H1 (cell line): ENCODE data around the gene SEZ6L. TPM values are rescaled to one million over a fixed set of nuclear protein-coding genes. Genes with fewer than 3 reads are reported as not detected.

Experiments
- CTCF ChIA-PET: fragments of 300-600 bp; sonication (Branson Sonifier 250); formaldehyde crosslinking; loops from one replicate; lab custom pipeline; 2021; ENCODE audit not compliant: partially characterized antibody; lab: Charles Lee
- POLR2A ChIA-PET: fragments of 300-600 bp; sonication (Branson Sonifier 250); formaldehyde crosslinking; loops from one replicate; lab custom pipeline; 2021; ENCODE audit warnings: inconsistent platforms; ENCODE audit not compliant: partially characterized antibody; lab: Charles Lee
- DNase-seq, 2 experiments: peaks; one replicate each; pipeline versions ENCODE4 v3.0.0 to v3.0.0-alpha.2; 2010 to 2022; ENCODE audit warnings: low spot score in 2 of 2, low read depth in 1 of 2, mixed read lengths in 1 of 2
- FAIRE-seq: peaks from 2 replicates; lab custom pipeline; 2011; peaks lifted over from hg19 to GRCh38; lab: Jason Lieb, UNC
- H2AFZ ChIP-seq: 2 replicates; pipeline ENCODE4 v1.8.1; 2012; ENCODE audit warnings: low read length, inconsistent platforms
- H2AK5ac ChIP-seq: 2 replicates; pipeline ENCODE4 v1.6.1; 2013; ENCODE audit warnings: low read depth, low read length
- H2BK120ac ChIP-seq: replicated peaks from 2 replicates; pipeline ENCODE3; 2013; ENCODE audit warnings: low read depth, low read length, inconsistent platforms
- H2BK12ac ChIP-seq: 2 replicates; pipeline ENCODE4 v1.6.1; 2013; ENCODE audit warnings: low read depth, low read length
- H2BK15ac ChIP-seq: 2 replicates; pipeline ENCODE4 v1.6.1; 2013; ENCODE audit warnings: low read length
- H2BK20ac ChIP-seq: 2 replicates; pipeline ENCODE4 v1.6.1; 2013; ENCODE audit warnings: low read length
- H2BK5ac ChIP-seq: 2 replicates; pipeline ENCODE4 v1.6.1; 2013; ENCODE audit warnings: low read depth, low read length
- H3K14ac ChIP-seq: 2 replicates; pipeline ENCODE4 v1.6.1; 2013; ENCODE audit warnings: inconsistent platforms; ENCODE audit not compliant: insufficient read length
- H3K18ac ChIP-seq: 2 replicates; pipeline ENCODE4 v1.6.1; 2013; ENCODE audit warnings: low read length; ENCODE audit errors: extremely low read depth
- H3K23ac ChIP-seq: 2 replicates; pipeline ENCODE4 v1.6.1; 2013; ENCODE audit warnings: inconsistent platforms; ENCODE audit not compliant: insufficient read length
- H3K23me2 ChIP-seq: 2 replicates; pipeline ENCODE4 v1.6.1; 2013; ENCODE audit warnings: low read depth, low read length
- H3K27ac ChIP-seq: 2 replicates; pipeline ENCODE4 v1.6.1; 2011; ENCODE audit warnings: low read depth, low read length, inconsistent platforms
- H3K27me3 ChIP-seq, 4 experiments: replicated peaks in 1 of 4; 1 replicate in 1 of 4; 2 replicates in 3 of 4; pipeline versions ENCODE4 v1.6.1 to v1.8.1; 2011 to 2013; ENCODE audit warnings: low read length in 3 of 4, mild to moderate bottlenecking in 3 of 4, inconsistent platforms in 2 of 4, mixed read lengths in 2 of 4, moderate library complexity in 1 of 4; ENCODE audit not compliant: control insufficient read depth in 3 of 4, insufficient read depth in 3 of 4; ENCODE audit errors: extremely low read depth in 1 of 4
- H3K36me3 ChIP-seq, 4 experiments: 2 replicates each; pipeline versions ENCODE4 v1.6.1 to v1.8.1; 2011 to 2013; ENCODE audit warnings: mild to moderate bottlenecking in 4 of 4, low read length in 3 of 4, moderate library complexity in 2 of 4, control low read depth in 1 of 4, inconsistent platforms in 1 of 4; ENCODE audit not compliant: insufficient read depth in 4 of 4, control insufficient read depth in 2 of 4
- H3K4ac ChIP-seq: replicated peaks from 2 replicates; pipeline ENCODE3; 2013; ENCODE audit warnings: low read length, low read depth, mixed read lengths, inconsistent platforms; ENCODE audit not compliant: insufficient read length
- H3K4me1 ChIP-seq, 4 experiments: replicated peaks in 1 of 4; 1 replicate in 1 of 4; 2 replicates in 3 of 4; pipeline versions ENCODE4 v1.6.1 to v1.8.1; 2011 to 2013; ENCODE audit warnings: low read length in 3 of 4, inconsistent platforms in 2 of 4, mixed read lengths in 1 of 4; ENCODE audit not compliant: insufficient read depth in 4 of 4, control insufficient read depth in 3 of 4
- H3K4me2 ChIP-seq, 2 experiments: 2 replicates each; pipeline versions ENCODE4 v1.6.1 to v1.8.1; 2011 to 2013; ENCODE audit warnings: low read depth in 2 of 2, low read length in 2 of 2, control low read depth in 1 of 2, inconsistent platforms in 1 of 2, mild to moderate bottlenecking in 1 of 2; ENCODE audit not compliant: insufficient read depth in 1 of 2
- H3K4me3 ChIP-seq, 4 experiments: fragments of 200-600, 300-600 bp in 1 of 4; sonication (generic), shearing (Covaris generic), sonication (Bioruptor Twin) in 1 of 4; 2 replicates each; pipeline versions ENCODE4 v1.5.1 to v1.8.1; 2011 to 2016; ENCODE audit warnings: low read length in 4 of 4, low read depth in 3 of 4, control low read depth in 2 of 4, inconsistent platforms in 2 of 4, mild to moderate bottlenecking in 2 of 4, mixed read lengths in 1 of 4, moderate library complexity in 1 of 4; ENCODE audit not compliant: insufficient read depth in 2 of 4; ENCODE audit errors: extremely low read depth in 1 of 4
- H3K56ac ChIP-seq: replicated peaks from 2 replicates; pipeline ENCODE3; 2013; ENCODE audit warnings: low read depth, mild to moderate bottlenecking, mixed read lengths, low read length, inconsistent platforms; ENCODE audit not compliant: insufficient read length
- H3K79me1 ChIP-seq: 2 replicates; pipeline ENCODE4 v1.6.1; 2013; ENCODE audit warnings: low read depth, low read length, control low read depth
- H3K79me2 ChIP-seq, 2 experiments: 2 replicates each; pipeline versions ENCODE4 v1.6.1 to v1.8.1; 2012 to 2013; ENCODE audit warnings: low read length in 2 of 2, mild to moderate bottlenecking in 2 of 2, inconsistent platforms in 1 of 2; ENCODE audit not compliant: insufficient read depth in 2 of 2, control insufficient read depth in 1 of 2
- H3K9ac ChIP-seq, 4 experiments: replicated peaks in 1 of 4; 1 replicate in 1 of 4; 2 replicates in 3 of 4; pipeline versions ENCODE4 v1.6.1 to v1.8.1; 2011 to 2013; ENCODE audit warnings: low read depth in 3 of 4, low read length in 3 of 4, control low read depth in 2 of 4, mild to moderate bottlenecking in 2 of 4, moderate library complexity in 2 of 4, inconsistent platforms in 1 of 4; ENCODE audit errors: extremely low read depth in 1 of 4
- H3K9me3 ChIP-seq, 2 experiments: 2 replicates each; pipeline versions ENCODE4 v1.6.1 to v1.8.1; 2012 to 2013; ENCODE audit warnings: mild to moderate bottlenecking in 2 of 2, moderate library complexity in 2 of 2, control low read depth in 1 of 2, inconsistent platforms in 1 of 2, low read depth in 1 of 2, low read length in 1 of 2, mixed read lengths in 1 of 2; ENCODE audit not compliant: insufficient read depth in 2 of 2
- H4K20me1 ChIP-seq, 2 experiments: replicated peaks in 1 of 2; 2 replicates each; pipeline versions ENCODE3 to v1.8.1; 2011 to 2013; ENCODE audit warnings: inconsistent platforms in 2 of 2, low read length in 2 of 2, mild to moderate bottlenecking in 1 of 2; ENCODE audit not compliant: insufficient read depth in 2 of 2, control insufficient read depth in 1 of 2
- H4K5ac ChIP-seq: 2 replicates; pipeline ENCODE4 v1.6.1; 2013; ENCODE audit warnings: low read length, low read depth, mixed read lengths, inconsistent platforms; ENCODE audit not compliant: insufficient read length
- H4K8ac ChIP-seq: 2 replicates; pipeline ENCODE4 v1.8.0; 2013; ENCODE audit warnings: mild to moderate bottlenecking, moderate library complexity, low read length, inconsistent platforms; ENCODE audit not compliant: insufficient read depth; ENCODE audit errors: extremely low read depth
- H4K91ac ChIP-seq: replicated peaks from 2 replicates; pipeline ENCODE3; 2013; ENCODE audit warnings: low read length, mixed read lengths, inconsistent platforms; ENCODE audit not compliant: insufficient read length
- GABPA ChIP-seq: IDR thresholded peaks from 2 replicates; pipeline ENCODE4 v1.6.1; 2011; ENCODE audit warnings: mild to moderate bottlenecking, low read length, moderate library complexity, borderline replicate concordance; ENCODE audit not compliant: insufficient read depth
- PHF8 ChIP-seq: fragments of 200-600 bp; sonication (generic); conservative IDR thresholded peaks from 2 replicates; pipeline ENCODE4 v1.7.1; 2012; ENCODE audit warnings: low read depth, mild to moderate bottlenecking, inconsistent platforms, low read length, moderate library complexity
- TBP ChIP-seq: IDR thresholded peaks from 2 replicates; pipeline ENCODE4 v1.6.1; 2011; ENCODE audit warnings: low read depth, low read length, improper control_type of control experiment
- YY1 ChIP-seq: IDR thresholded peaks from 2 replicates; pipeline ENCODE4 v1.6.1; 2011; ENCODE audit warnings: low read depth, mild to moderate bottlenecking, low read length
- WGBS, 2 experiments: shearing (Covaris generic) in 1 of 2; methylation state at CpG; one replicate each; pipeline versions ENCODE4 v1.1.6 to v1.1.7; 2013 to 2015; ENCODE audit warnings: low lambda C conversion rate in 2 of 2, mixed read lengths in 2 of 2, inconsistent platforms in 1 of 2, low coverage in 1 of 2, missing lambda C conversion rate in 1 of 2; ENCODE audit not compliant: insufficient replicate concordance in 2 of 2, insufficient coverage in 1 of 2, insufficient read length in 1 of 2; ENCODE audit errors: extremely low coverage in 1 of 2, missing lambda C conversion rate in 1 of 2; 5-methylcytosine and 5-hydroxymethylcytosine counted together
- polyA plus RNA-seq, 7 experiments: library from polyadenylated mRNA; depleted of rRNA in 3 of 7; stranded (reverse) in 5 of 7; unstranded in 2 of 7; fragments of >200 nt in 5 of 7; fragments of 200-250 nt in 2 of 7; gene quantifications; 1 replicate in 5 of 7; 2 replicates in 1 of 7; 4 replicates in 1 of 7; pipeline versions ENCODE4 v1.2.1 to v1.2.3, GENCODE V29; 2011 to 2013; ENCODE audit warnings: missing spikeins in 2 of 7, mixed read lengths in 2 of 7
- total RNA-seq: library from RNA; stranded (reverse); fragmentation: NEBNext Ultra II Directional; extraction: Animal tissue kit (Norgen Biotek cat#: 25700); gene quantifications from 2 replicates; pipeline ENCODE4 v1.2.1, GENCODE V29; 2021

The SEZ6L gene
- total and polyA plus RNA-seq, 2 of the 8 experiments (the other 6 are each of a cell fraction or from before 2014, with no cell fraction given): 0.06 to 0.33 TPM

DNA sequence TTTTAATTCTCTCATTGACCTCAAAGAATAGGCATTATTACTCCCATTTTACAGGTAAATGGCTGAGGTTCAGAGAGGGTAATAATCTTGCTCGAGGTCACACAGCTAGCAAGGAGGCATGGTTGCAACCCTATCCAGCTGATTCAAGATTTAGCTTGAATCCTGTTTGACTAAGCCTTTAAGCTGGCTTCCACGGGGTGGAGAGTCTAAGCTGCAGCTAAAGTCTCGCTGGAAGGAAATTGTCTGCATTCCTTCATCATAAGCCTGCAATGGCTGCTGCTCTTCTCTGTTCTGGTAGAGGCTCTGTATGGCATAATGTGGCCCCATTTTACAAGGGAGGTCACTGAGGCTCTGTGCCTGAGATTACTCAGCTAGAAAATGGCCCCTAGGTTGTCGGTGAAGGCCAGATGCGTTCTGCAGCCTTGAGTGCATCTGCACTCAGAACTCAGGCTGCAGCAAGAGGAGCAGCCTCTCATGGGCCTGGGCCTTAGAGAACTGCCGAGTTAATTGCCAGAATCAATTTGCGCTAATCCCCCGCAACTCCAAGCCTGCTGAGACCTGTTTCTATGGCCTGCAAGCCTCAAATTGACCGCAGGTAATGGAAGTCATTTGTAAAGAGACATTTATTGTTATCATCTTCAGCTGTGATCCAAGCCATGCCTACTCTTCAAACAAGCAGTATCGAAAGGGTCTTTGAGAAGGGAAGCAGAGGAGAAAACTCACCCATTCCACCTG lies 44.1 kb upstream of the SEZ6L start:
- H3K79me2 ChIP-seq: no peaks in the 10 kb centered on the region
- H4K91ac ChIP-seq: no peak overlapping the region
- H2BK12ac ChIP-seq: no peak overlapping the region
- no peak overlapping the region for H2AFZ ChIP-seq
- no peaks in the 10 kb centered on the region for H3K79me1 ChIP-seq
- no peak overlapping the region for H4K5ac ChIP-seq
- H2AK5ac ChIP-seq: no peak overlapping the region
- ChIA-PET CTCF (interaction anchor here (0.8 to 2.3 kb wide), 6 partner anchors 10 to 279 kb away, joined by 3 to 8 read pairs (median 4); no protein-coding TSS in a partner anchor), POLR2A (no interaction called here)
- no peak overlapping the region for H3K9ac ChIP-seq
- no peak overlapping the region for H2BK120ac ChIP-seq
- no peak overlapping the region for H2BK20ac ChIP-seq
- no peaks in the 10 kb centered on the region; a peak in 1 of 7 replicates for H3K27me3 ChIP-seq
- H2BK15ac ChIP-seq: no peak overlapping the region
- H4K8ac ChIP-seq: no peak overlapping the region
- 85% methylated on average over 10 of the region's 10 CpGs; no CpG with 5 or more reads in 1 of the 2 experiments for WGBS, 2 experiments
- no peak overlapping the region for H3K4me3 ChIP-seq
- no peak overlapping the region for H3K27ac ChIP-seq
- H3K18ac ChIP-seq: no peak overlapping the region
- no peak overlapping the region for H3K23ac ChIP-seq
- no peak overlapping the region for H2BK5ac ChIP-seq
- no peaks in the 10 kb centered on the region for H3K9me3 ChIP-seq
- H3K4me1 ChIP-seq: peaks cover 0 to 3% (median 0%) of the 10 kb centered on the region in 4 experiments; a peak in 2 of 7 replicates
- H3K4ac ChIP-seq: no peak overlapping the region
- no peak overlapping the region for H3K14ac ChIP-seq
- H3K36me3 ChIP-seq: no peaks in the 10 kb centered on the region
- H3K56ac ChIP-seq: no peak overlapping the region
- H3K4me2 ChIP-seq: no peak overlapping the region
- no peaks in the 10 kb centered on the region; the same call in 1 of the 2 replicates for H3K23me2 ChIP-seq
- DNase-seq (no peak), FAIRE-seq (no peak)
- no peaks in the 10 kb centered on the region for H4K20me1 ChIP-seq
- TF ChIP-seq TBP: no peak
- TF ChIP-seq GABPA: no peak
- TF ChIP-seq PHF8: no peak
- 0 out of 2 replicates have a peak, but pooled peaks have one; percentile 16 for TF ChIP-seq YY1
